ENCODE measurements around the gene DAAM1. TPM values are rescaled to one million over a fixed set of nuclear protein-coding genes. Genes with fewer than 3 reads are reported as not detected.

Gene DAAM1
- total and polyA plus RNA-seq, 2 donors (not counting 1 experiment from before 2014, with no cell fraction given) = 11.2 to 34.3 TPM

DNA sequence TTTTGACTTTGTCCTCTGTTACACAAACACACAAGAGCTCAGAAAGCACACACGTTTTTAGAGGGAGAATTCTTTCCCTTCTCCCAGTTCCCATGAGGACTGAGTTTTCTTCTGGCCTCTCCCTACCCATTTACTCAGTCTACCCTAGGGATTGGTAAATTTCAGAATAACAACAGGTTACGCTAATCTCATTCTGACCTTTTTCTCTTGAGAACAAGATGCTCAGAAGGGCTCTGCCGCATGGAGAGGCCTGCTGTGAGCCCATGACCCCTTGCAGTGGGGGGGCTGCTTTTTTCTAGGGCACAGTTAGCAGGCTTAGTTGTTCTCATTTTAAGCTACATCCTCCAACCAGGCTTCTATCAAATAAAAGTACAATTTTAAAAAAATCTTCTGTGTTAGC lies 207.2 kb downstream of the DAAM1 start:
- whole genome bisulfite sequencing (ENCODE audit: insufficient coverage) = 100% methylated on average over 2 of the region's 3 CpGs
- Histone ChIP-seq H3K27ac (ENCODE audit: low read length in 2 of 2) (no peak overlapping the region), H4K20me1 (ENCODE audit: control insufficient read depth, insufficient read depth, low read length, poor library complexity, severe bottlenecking) (no peaks in the 10 kb centered on the region), H3K4me3 (ENCODE audit: control extremely low read depth in 1 of 5, extremely low read depth in 1 of 5, insufficient read depth in 1 of 5, low read depth in 2 of 5, low read length in 4 of 5) (no peak overlapping the region), H3K9ac (ENCODE audit: low read length) (no peak overlapping the region), H3K9me3 (ENCODE audit: control extremely low read depth in 1 of 3, control insufficient read depth in 2 of 3, insufficient read depth in 1 of 3, low read length in 2 of 3) (peaks cover 0 to 3% (median 0%) of the 10 kb centered on the region in 3 donors), H3K4me2 (replicated peaks; ENCODE audit: low read depth, low read length, poor library complexity, severe bottlenecking) (no peak overlapping the region), H3K79me2 (ENCODE audit: control insufficient read depth, insufficient read depth, low read length) (no peaks in the 10 kb centered on the region), H2AFZ (ENCODE audit: insufficient read depth, low read depth, low read length, poor library complexity, severe bottlenecking) (no peak overlapping the region), H3K36me3 (replicated peaks in 1 of 2; ENCODE audit: control extremely low read depth in 1 of 2, control insufficient read depth in 1 of 2, extremely low read depth in 1 of 2, insufficient read depth in 2 of 2, low read length in 1 of 2) (no peaks in the 10 kb centered on the region), H3K27me3 (replicated peaks in 1 of 4; ENCODE audit: control extremely low read depth in 1 of 4, control insufficient read depth in 3 of 4, insufficient read depth in 4 of 4, low read length in 3 of 4) (no peaks in the 10 kb centered on the region), H3K4me1 (ENCODE audit: control insufficient read depth in 2 of 2, insufficient read depth in 2 of 2, low read length in 2 of 2) (no peaks in the 10 kb centered on the region)
- TF ChIP-seq EZH2 (IDR thresholded peaks at IDR 0.05; ENCODE audit: borderline replicate concordance, insufficient read depth, low read depth, low read length, poor library complexity, severe bottlenecking) (no peak), CTCF (IDR thresholded peaks at IDR 0.05) (no peak)
- Mint-ChIP-seq H3K27ac (no peak overlapping the region), H3K27me3 (no peaks in the 10 kb centered on the region), H3K4me3 (no peak overlapping the region), H3K9me3 (ENCODE audit: insufficient read depth) (no peaks in the 10 kb centered on the region), H3K4me1 (no peaks in the 10 kb centered on the region)
- no peak for ATAC-seq (ENCODE audit: low read depth)
- DNase-seq = no peak
- intact Hi-C loops (cut with micrococcal nuclease) = no loop called here
- POLR2A ChIA-PET = no interaction called here
- CTCF ChIA-PET = no interaction called here

- Mint-ChIP-seq H3K9me3 (ENCODE audit: insufficient read depth) (peaks cover 3% of the 10 kb centered on the region), H3K4me1 (no peaks in the 10 kb centered on the region), H3K27me3 (no peaks in the 10 kb centered on the region), H3K4me3 (no peak overlapping the region), H3K27ac (no peak overlapping the region)
- no peak overlapping the region for H3K27ac ChIP-seq (ENCODE audit: low read length in 2 of 2)
- H3K9me3 ChIP-seq (ENCODE audit: control extremely low read depth in 1 of 3, control insufficient read depth in 2 of 3, insufficient read depth in 1 of 3, low read length in 2 of 3) = peaks cover 0 to 3% (median 0%) of the 10 kb centered on the region in 3 donors
- no peak overlapping the region for H2AFZ ChIP-seq (ENCODE audit: insufficient read depth, low read depth, low read length, poor library complexity, severe bottlenecking)
- POLR2A ChIA-PET = no interaction called here
- DNase-seq (no peak), ATAC-seq (ENCODE audit: low read depth) (no peak)
- no peaks in the 10 kb centered on the region for H3K79me2 ChIP-seq (ENCODE audit: control insufficient read depth, insufficient read depth, low read length)
- H3K4me2 ChIP-seq (replicated peaks; ENCODE audit: low read depth, low read length, poor library complexity, severe bottlenecking) = no peak overlapping the region
- no peak overlapping the region for H3K4me3 ChIP-seq (ENCODE audit: control extremely low read depth in 1 of 5, extremely low read depth in 1 of 5, insufficient read depth in 1 of 5, low read depth in 2 of 5, low read length in 4 of 5)
- no peaks in the 10 kb centered on the region for H3K36me3 ChIP-seq (replicated peaks in 1 of 2; ENCODE audit: control extremely low read depth in 1 of 2, control insufficient read depth in 1 of 2, extremely low read depth in 1 of 2, insufficient read depth in 2 of 2, low read length in 1 of 2)
- intact Hi-C loops (cut with micrococcal nuclease) = no loop called here
- CTCF ChIA-PET = no interaction called here
- H3K4me1 ChIP-seq (ENCODE audit: control insufficient read depth in 2 of 2, insufficient read depth in 2 of 2, low read length in 2 of 2) = no peaks in the 10 kb centered on the region
- no peak for TF ChIP-seq CTCF (IDR thresholded peaks at IDR 0.05)
- no peak for TF ChIP-seq EZH2 (IDR thresholded peaks at IDR 0.05; ENCODE audit: borderline replicate concordance, insufficient read depth, low read depth, low read length, poor library complexity, severe bottlenecking)
- 7% methylated on average over 1 of the region's 1 CpG for WGBS (ENCODE audit: insufficient coverage)
- H4K20me1 ChIP-seq (ENCODE audit: control insufficient read depth, insufficient read depth, low read length, poor library complexity, severe bottlenecking) = no peaks in the 10 kb centered on the region
- no peak overlapping the region for H3K9ac ChIP-seq (ENCODE audit: low read length)
- H3K27me3 ChIP-seq (replicated peaks in 1 of 4; ENCODE audit: control extremely low read depth in 1 of 4, control insufficient read depth in 3 of 4, insufficient read depth in 4 of 4, low read length in 3 of 4) = no peaks in the 10 kb centered on the region
Observed at GRCh38 chr14:59398841-59399240, 210.4 kb downstream of the DAAM1 start.
